Central memory CD8-positive, alpha-beta T cell (primary cell): ENCODE data around the gene CBLIF.
"Not testable (repeated sequence)": the region's sequence is repeated elsewhere in the genome, so short reads cannot be mapped to it uniquely, and the experiment has no call there.

Experiments
- ATAC-seq: fragments of 150-1000 bp; cut with Tn5 transposase; replicated peaks from 2 replicates; pipeline ENCODE4 v1.10.0; 2022; ENCODE audit warnings: mild to moderate bottlenecking, moderate FRiP score, moderate number of reproducible peaks; ENCODE audit not compliant: poor library complexity, severe bottlenecking; ENCODE audit errors: extremely low read depth
- DNase-seq, 2 donors: peaks; one replicate each; pipeline ENCODE4 v3.0.0; 2021; ENCODE audit warnings: low spot score in 2 of 2
- H3K27ac Mint-ChIP-seq: one replicate; pipeline ENCODE4 v1.8.0; 2022; ENCODE audit warnings: low read depth, mild to moderate bottlenecking, moderate library complexity, mixed read lengths
- H3K27me3 Mint-ChIP-seq: one replicate; pipeline ENCODE4 v1.8.0; 2022; ENCODE audit warnings: mixed read lengths
- H3K36me3 Mint-ChIP-seq: one replicate; pipeline ENCODE4 v1.8.0; 2022; ENCODE audit warnings: mild to moderate bottlenecking, moderate library complexity, mixed read lengths; ENCODE audit not compliant: insufficient read depth
- H3K4me1 Mint-ChIP-seq: one replicate; pipeline ENCODE4 v1.8.0; 2022; ENCODE audit warnings: mixed read lengths
- H3K4me3 Mint-ChIP-seq: one replicate; pipeline ENCODE4 v1.8.0; 2022; ENCODE audit warnings: mild to moderate bottlenecking, moderate library complexity, mixed read lengths
- H3K9me3 Mint-ChIP-seq: one replicate; pipeline ENCODE4 v1.8.0; 2022; ENCODE audit warnings: mixed read lengths

CBLIF gene

GRCh38 chr11:59845399-59845798 lies at the start of gene CBLIF:
Gene CBLIF (minus strand): TSS chr11:59845499. CDS start chr11:59845453, 46 bp downstream.
- DNase-seq (no peak), ATAC-seq (no peak)
- no peaks in the 10 kb centered on the region for H3K4me1 Mint-ChIP-seq
- H3K4me3 Mint-ChIP-seq = no peak within 1 kb of the TSS
- no peaks in the 10 kb centered on the region for H3K36me3 Mint-ChIP-seq
- no peaks in the 10 kb centered on the region for H3K9me3 Mint-ChIP-seq
- H3K27me3 Mint-ChIP-seq = peaks cover 17% of the 10 kb centered on the region
- no peak within 1 kb of the TSS for H3K27ac Mint-ChIP-seq

- no peak overlapping the region for H3K4me3 Mint-ChIP-seq
- H3K4me1 Mint-ChIP-seq = no peaks in the 10 kb centered on the region
Observed at GRCh38 chr11:59894616-59895015, 49.3 kb upstream of the CBLIF start.

DNA sequence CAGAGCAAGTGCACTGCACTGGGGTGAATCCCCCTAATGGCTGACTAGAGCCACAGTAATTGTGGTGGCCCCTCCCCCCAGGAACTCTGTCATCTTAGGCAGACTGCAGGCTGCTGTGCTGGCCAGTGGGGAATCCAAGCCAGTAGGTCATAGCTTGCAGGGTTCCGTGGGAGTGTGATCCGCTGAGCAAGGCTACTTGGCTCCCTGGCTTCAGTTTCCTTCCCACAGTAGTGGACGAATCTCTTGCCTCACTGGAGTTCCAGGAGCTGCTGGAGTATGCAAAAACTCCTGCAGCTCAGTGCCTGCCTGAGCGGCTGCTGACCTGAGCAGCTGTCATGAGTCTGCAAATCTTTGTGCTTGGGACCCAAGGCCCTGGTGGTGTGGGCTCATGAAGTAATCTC lies 46.5 kb upstream of the CBLIF start:
- Mint-ChIP-seq H3K36me3 (no peaks in the 10 kb centered on the region), H3K4me3 (no peak overlapping the region), H3K4me1 (no peaks in the 10 kb centered on the region), H3K9me3 (peaks cover 23% of the 10 kb centered on the region), H3K27me3 (peaks cover 70% of the 10 kb centered on the region), H3K27ac (no peak overlapping the region)
- DNase-seq = no peak
- ATAC-seq = no peak

More at GRCh38 chr11:59894616-59895015, 49.3 kb upstream of the CBLIF start:
- DNase-seq = no peak
- Mint-ChIP-seq H3K36me3 (peaks cover under 1% of the 10 kb centered on the region), H3K27me3 (peaks cover 42% of the 10 kb centered on the region), H3K27ac (no peak overlapping the region), H3K9me3 (peaks cover 12% of the 10 kb centered on the region)
- ATAC-seq = no peak

- H3K4me1 Mint-ChIP-seq, H3K27ac Mint-ChIP-seq, H3K36me3 Mint-ChIP-seq, ATAC-seq, DNase-seq, H3K4me3 Mint-ChIP-seq: not testable (repeated sequence)
- Mint-ChIP-seq H3K27me3 (peaks cover 38% of the 10 kb centered on the region), H3K9me3 (peaks cover 28% of the 10 kb centered on the region)
Observed at GRCh38 chr11:59887156-59887555, 41.9 kb upstream of the CBLIF start.

DNA sequence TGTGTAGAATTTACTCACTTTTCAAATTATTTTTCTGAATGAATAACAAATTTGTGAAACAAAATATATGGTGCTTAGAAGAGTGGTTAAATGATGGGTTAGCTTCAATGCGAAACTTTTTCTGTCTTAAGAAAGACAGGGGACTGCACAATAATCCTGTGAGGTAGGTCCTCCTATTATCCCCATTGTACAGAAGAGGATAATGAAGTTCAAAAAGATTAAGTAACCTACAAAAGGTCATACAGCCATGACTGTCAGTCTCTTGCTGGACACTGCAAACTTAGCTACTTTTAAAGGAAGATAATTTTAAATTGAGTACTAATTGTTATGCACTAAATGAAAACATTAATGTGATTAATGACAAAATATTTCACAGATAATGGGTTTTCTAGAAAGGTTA lies 38.3 kb upstream of the CBLIF start:
- H3K4me1 Mint-ChIP-seq = no peaks in the 10 kb centered on the region
- no peak overlapping the region for H3K4me3 Mint-ChIP-seq
- DNase-seq (no peak), ATAC-seq (no peak)
- H3K27ac Mint-ChIP-seq = no peak overlapping the region
- peaks cover 6% of the 10 kb centered on the region for H3K9me3 Mint-ChIP-seq
- no peaks in the 10 kb centered on the region for H3K36me3 Mint-ChIP-seq
- peaks cover 30% of the 10 kb centered on the region for H3K27me3 Mint-ChIP-seq

DNA sequence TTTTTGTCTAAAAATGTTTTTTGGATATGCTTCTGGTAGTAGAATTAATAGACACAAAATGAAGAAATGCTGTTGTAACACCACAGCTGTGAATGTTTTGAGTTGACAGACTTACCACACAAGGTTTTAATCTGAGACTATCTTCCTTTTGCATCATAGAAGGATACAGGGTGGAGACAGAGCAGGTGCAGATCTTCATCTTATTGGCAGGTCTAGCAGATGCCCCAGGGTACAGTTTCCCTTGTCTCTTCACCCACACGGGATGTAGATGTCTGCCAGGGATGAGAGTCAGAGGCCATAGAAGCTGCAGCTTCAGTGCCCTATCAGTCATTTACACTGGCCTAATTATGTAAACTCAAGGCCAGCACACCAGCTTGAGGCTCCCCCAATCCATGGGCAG lies 34.3 kb upstream of the CBLIF start:
- H3K27ac Mint-ChIP-seq = no peak overlapping the region
- no peaks in the 10 kb centered on the region for H3K36me3 Mint-ChIP-seq
- DNase-seq (no peak), ATAC-seq (no peak)
- no peak overlapping the region for H3K4me3 Mint-ChIP-seq
- no peaks in the 10 kb centered on the region for H3K4me1 Mint-ChIP-seq
- H3K27me3 Mint-ChIP-seq = peaks cover 53% of the 10 kb centered on the region
- H3K9me3 Mint-ChIP-seq = no peaks in the 10 kb centered on the region

- peaks cover 57% of the 10 kb centered on the region for H3K27me3 Mint-ChIP-seq
- H3K9me3 Mint-ChIP-seq = no peaks in the 10 kb centered on the region
- H3K27ac Mint-ChIP-seq = no peak within 1 kb of the TSS
- DNase-seq = no peak
- H3K4me3 Mint-ChIP-seq = no peak within 1 kb of the TSS
- ATAC-seq = no peak
- H3K4me1 Mint-ChIP-seq = no peaks in the 10 kb centered on the region
- no peaks in the 10 kb centered on the region for H3K36me3 Mint-ChIP-seq
Observed at GRCh38 chr11:59878575-59878974, 33.3 kb upstream of the CBLIF start, which contains the start of gene OOSP3. Gene OOSP3 (plus strand): TSS chr11:59878782. CDS start chr11:59878809, 27 bp downstream.

GRCh38 chr11:59877784-59878183 lies 32.5 kb upstream of the CBLIF start:
- H3K36me3 Mint-ChIP-seq = no peaks in the 10 kb centered on the region
- no peaks in the 10 kb centered on the region for H3K4me1 Mint-ChIP-seq
- no peaks in the 10 kb centered on the region for H3K9me3 Mint-ChIP-seq
- ATAC-seq (no peak), DNase-seq (no peak)
- H3K4me3 Mint-ChIP-seq = no peak overlapping the region
- no peak overlapping the region for H3K27ac Mint-ChIP-seq
- H3K27me3 Mint-ChIP-seq = peaks cover 57% of the 10 kb centered on the region

GRCh38 chr11:59877325-59877724 lies 32.0 kb upstream of the CBLIF start:
- H3K27ac Mint-ChIP-seq = no peak overlapping the region
- H3K4me1 Mint-ChIP-seq = no peaks in the 10 kb centered on the region
- H3K27me3 Mint-ChIP-seq = peaks cover 57% of the 10 kb centered on the region
- no peak for ATAC-seq
- DNase-seq = no peak
- no peaks in the 10 kb centered on the region for H3K9me3 Mint-ChIP-seq
- no peak overlapping the region for H3K4me3 Mint-ChIP-seq
- H3K36me3 Mint-ChIP-seq = no peaks in the 10 kb centered on the region

GRCh38 chr11:59875856-59876519 lies 30.7 kb upstream of the CBLIF start:
- H3K4me1 Mint-ChIP-seq = no peaks in the 10 kb centered on the region
- H3K27me3 Mint-ChIP-seq = peaks cover 64% of the 10 kb centered on the region
- ATAC-seq (no peak), DNase-seq (no peak)
- H3K9me3 Mint-ChIP-seq = peaks cover 6% of the 10 kb centered on the region
- no peak overlapping the region for H3K4me3 Mint-ChIP-seq
- no peak overlapping the region for H3K27ac Mint-ChIP-seq
- no peaks in the 10 kb centered on the region for H3K36me3 Mint-ChIP-seq

GRCh38 chr11:59872076-59872475 lies 26.8 kb upstream of the CBLIF start:
- no peaks in the 10 kb centered on the region for H3K4me1 Mint-ChIP-seq
- peaks cover 6% of the 10 kb centered on the region for H3K9me3 Mint-ChIP-seq
- H3K4me3 Mint-ChIP-seq = no peak overlapping the region
- H3K36me3 Mint-ChIP-seq = no peaks in the 10 kb centered on the region
- ATAC-seq (no peak), DNase-seq (no peak)
- no peak overlapping the region for H3K27ac Mint-ChIP-seq
- peaks cover 46% of the 10 kb centered on the region for H3K27me3 Mint-ChIP-seq

DNA sequence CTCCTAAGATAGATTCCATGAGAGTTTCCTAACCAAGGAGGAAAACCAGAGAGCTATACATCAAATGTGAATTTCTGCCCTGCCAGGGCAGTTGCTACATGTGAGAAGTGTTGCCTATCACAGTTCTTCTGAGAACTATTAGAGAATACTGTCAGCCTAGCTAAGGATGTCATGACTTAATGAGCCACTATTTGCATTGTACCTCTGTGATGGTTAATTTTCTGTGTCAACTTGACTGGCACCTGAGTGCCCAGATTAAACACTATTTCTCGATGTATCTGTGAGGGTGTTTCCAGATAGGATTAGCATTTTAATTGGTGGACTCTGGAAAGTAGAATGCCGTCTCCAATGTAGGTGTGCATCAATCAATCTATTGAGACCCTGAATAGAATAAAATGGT lies 22.6 kb upstream of the CBLIF start:
- H3K27ac Mint-ChIP-seq = no peak overlapping the region
- peaks cover 2% of the 10 kb centered on the region for H3K36me3 Mint-ChIP-seq
- no peak for ATAC-seq
- H3K27me3 Mint-ChIP-seq = peaks cover 25% of the 10 kb centered on the region
- DNase-seq = no peak
- peaks cover 6% of the 10 kb centered on the region for H3K9me3 Mint-ChIP-seq
- H3K4me1 Mint-ChIP-seq = no peaks in the 10 kb centered on the region
- H3K4me3 Mint-ChIP-seq = no peak overlapping the region

- H3K27ac Mint-ChIP-seq = no peak overlapping the region
- H3K9me3 Mint-ChIP-seq = peaks cover 5% of the 10 kb centered on the region
- DNase-seq (no peak), ATAC-seq (no peak)
- H3K4me1 Mint-ChIP-seq = no peaks in the 10 kb centered on the region
- H3K27me3 Mint-ChIP-seq = peaks cover 21% of the 10 kb centered on the region
- H3K36me3 Mint-ChIP-seq = peaks cover 2% of the 10 kb centered on the region
- H3K4me3 Mint-ChIP-seq = no peak overlapping the region
Observed at GRCh38 chr11:59866836-59867235, 21.5 kb upstream of the CBLIF start.
